Prostate gland (tissue), 2 donors: Measurements from ENCODE around the gene RFX2. TPM values are rescaled to one million over a fixed set of nuclear protein-coding genes. Genes with fewer than 3 reads are reported as not detected.

Experiments
- DNase-seq: peaks from one replicate; pipeline ENCODE4 v3.0.0-alpha.2; 2019; ENCODE audit warnings: low spot score
- H3K27ac ChIP-seq, 2 donors: fragments of 200-600 bp; sonication (generic); 2 replicates each; pipeline ENCODE4 v1.5.1; 2017 to 2019
- H3K27me3 ChIP-seq: fragments of 200-600 bp; sonication (generic); replicated peaks from 2 replicates; pipeline ENCODE4 v1.5.1; 2019; ENCODE audit not compliant: insufficient read depth
- H3K36me3 ChIP-seq, 2 donors: fragments of 200-600 bp; sonication (generic); 1 replicate in 1 of 2; 2 replicates in 1 of 2; pipeline versions ENCODE4 v1.5.1 to v1.8.1; 2017 to 2019
- H3K4me1 ChIP-seq: fragments of 200-600 bp; sonication (generic); replicated peaks from 2 replicates; pipeline ENCODE4 v1.5.1; 2019
- H3K4me3 ChIP-seq, 2 donors: fragments of 200-600 bp; sonication (generic); 2 replicates each; pipeline ENCODE4 v1.5.1; 2017 to 2019
- H3K9me3 ChIP-seq: fragments of 200-600 bp; sonication (generic); 2 replicates; pipeline ENCODE4 v1.5.1; 2017
- CTCF ChIP-seq, 4 experiments: fragments of 200-600 bp in 2 of 4; fragments of 450-650 bp in 2 of 4; sonication (generic) in 2 of 4; IDR thresholded peaks; 1 replicate in 3 of 4; 2 replicates in 1 of 4; pipeline ENCODE4 v1.5.1; 2016 to 2019; ENCODE audit warnings: antibody characterized with exemption in 4 of 4, mild to moderate bottlenecking in 2 of 4, moderate library complexity in 2 of 4
- POLR2A ChIP-seq: fragments of 450-650 bp; IDR thresholded peaks from one replicate; pipeline ENCODE4 v1.6.1; 2016; ENCODE audit warnings: antibody characterized with exemption, mild to moderate bottlenecking
- POLR2AphosphoS5 ChIP-seq: sonication (generic); formaldehyde crosslinking; IDR thresholded peaks from one replicate; pipeline ENCODE4 v1.6.1; 2017; ENCODE audit warnings: antibody characterized with exemption
- WGBS: methylation state at CpG from one replicate; pipeline ENCODE4 v1.1.5; 2018; 5-methylcytosine and 5-hydroxymethylcytosine counted together
- intact Hi-C: fragments of 100-400 bp; cut with DNase I; formaldehyde crosslinking; loops from one replicate; pipeline ENCODE4 v1.14.2; 2022
- total RNA-seq, 2 donors: library from RNA; depleted of rRNA; stranded (reverse); fragments of >200 nt; gene quantifications; one replicate each; pipeline ENCODE4 v1.1.0, GENCODE V29; 2016

RFX2 gene
- total RNA-seq: 10 to 100 TPM; 13.4 to 25.3 TPM

GRCh38 chr19:6110360-6110977 is at the start of gene RFX2:
Gene RFX2 (minus strand): TSS chr19:6110500. CDS start chr19:6047496, 63,004 bp downstream.
- DNase-seq: peak; percentile 99
- Histone ChIP-seq H3K27me3 (no peaks in the 10 kb centered on the region), H3K27ac (peak within 1 kb of the TSS; percentile 78 to 79), H3K9me3 (no peaks in the 10 kb centered on the region), H3K4me3 (peak within 1 kb of the TSS; percentile 46 to 49), H3K4me1 (no peaks in the 10 kb centered on the region), H3K36me3 (no peaks in the 10 kb centered on the region)
- peak; percentile 95 for TF ChIP-seq POLR2AphosphoS5
- TF ChIP-seq POLR2A: peak; percentile 65
- peak in 1 of 4 experiments; percentile 27 for TF ChIP-seq CTCF (IDR thresholded peaks at IDR 0.05)
- intact Hi-C loops: loop anchor here (1.0 kb wide), 1 partner anchor 53 kb away; no protein-coding TSS in a partner anchor
- under 1% methylated on average over 55 of the region's 75 CpGs for WGBS

GRCh38 chr19:6156033-6156432 is 45.7 kb upstream of the RFX2 start:
- no peak overlapping the region for H3K27ac ChIP-seq
- TF ChIP-seq CTCF (IDR thresholded peaks at IDR 0.05) (no peak), POLR2A (no peak), POLR2AphosphoS5 (no peak)
- no peaks in the 10 kb centered on the region for H3K9me3 ChIP-seq
- DNase-seq: no peak
- H3K27me3 ChIP-seq: no peaks in the 10 kb centered on the region
- H3K4me3 ChIP-seq: no peak overlapping the region
- no peaks in the 10 kb centered on the region for H3K36me3 ChIP-seq
- WGBS: 32% methylated on average over 2 of the region's 2 CpGs
- no peaks in the 10 kb centered on the region for H3K4me1 ChIP-seq
- intact Hi-C loops: no loop called here

DNA sequence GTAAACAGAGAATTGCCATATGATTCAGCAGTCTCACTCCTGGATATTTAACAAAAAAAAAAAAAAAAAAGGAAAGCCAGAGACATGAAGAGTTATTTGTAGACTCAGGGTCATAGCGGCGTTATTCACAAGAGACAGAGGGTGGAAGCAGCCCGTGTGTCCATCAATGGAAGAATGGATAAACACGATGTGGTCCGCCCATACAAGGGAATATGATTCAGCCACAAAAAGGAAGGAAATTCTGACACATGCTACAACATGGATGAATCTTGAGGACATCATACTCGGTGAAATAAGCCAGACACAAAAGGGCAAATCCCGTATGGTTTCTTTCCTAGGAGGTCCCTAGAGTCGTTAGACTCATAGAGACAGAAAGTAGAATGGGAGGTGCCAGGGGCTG is 40.0 kb upstream of the RFX2 start:
- no peaks in the 10 kb centered on the region for H3K9me3 ChIP-seq
- 90% methylated on average over 8 of the region's 8 CpGs for WGBS
- no peak overlapping the region for H3K4me3 ChIP-seq
- H3K27ac ChIP-seq: no peak overlapping the region
- no peak for DNase-seq
- H3K4me1 ChIP-seq: no peaks in the 10 kb centered on the region
- no peaks in the 10 kb centered on the region for H3K27me3 ChIP-seq
- no peaks in the 10 kb centered on the region for H3K36me3 ChIP-seq
- intact Hi-C loops: no loop called here
- TF ChIP-seq POLR2A (no peak), CTCF (IDR thresholded peaks at IDR 0.05) (no peak), POLR2AphosphoS5 (no peak)

GRCh38 chr19:6141217-6141616 is 30.9 kb upstream of the RFX2 start:
- H3K9me3 ChIP-seq: no peaks in the 10 kb centered on the region
- no peaks in the 10 kb centered on the region for H3K27me3 ChIP-seq
- WGBS: 62% methylated on average over 1 of the region's 1 CpG
- TF ChIP-seq POLR2A (no peak), CTCF (IDR thresholded peaks at IDR 0.05) (no peak), POLR2AphosphoS5 (no peak)
- intact Hi-C loops: no loop called here
- no peaks in the 10 kb centered on the region for H3K36me3 ChIP-seq
- H3K27ac ChIP-seq: no peak overlapping the region
- no peak for DNase-seq
- no peaks in the 10 kb centered on the region for H3K4me1 ChIP-seq
- no peak overlapping the region for H3K4me3 ChIP-seq

GRCh38 chr19:6138511-6138910 is 28.2 kb upstream of the RFX2 start:
- no peaks in the 10 kb centered on the region for H3K36me3 ChIP-seq
- intact Hi-C loops: no loop called here
- H3K27ac ChIP-seq: no peak overlapping the region
- no peaks in the 10 kb centered on the region for H3K4me1 ChIP-seq
- H3K9me3 ChIP-seq: no peaks in the 10 kb centered on the region
- 87% methylated on average over 2 of the region's 2 CpGs for WGBS
- DNase-seq: no peak
- H3K27me3 ChIP-seq: no peaks in the 10 kb centered on the region
- no peak for TF ChIP-seq POLR2AphosphoS5
- H3K4me3 ChIP-seq: no peak overlapping the region
